ENCODE results near the gene CCNA1. TPM values are rescaled to one million over a fixed set of nuclear protein-coding genes. Genes with fewer than 3 reads are reported as not detected.

CCNA1 gene
- polyA plus RNA-seq, 1 donor from 2014 or later = 13.8 TPM

GRCh38 chr13:36445891-36446351 is 13.6 kb downstream of the CCNA1 start:
- H3K4me2 ChIP-seq (ENCODE audit: low read length) = no peak overlapping the region
- no peak overlapping the region for H3K4me3 ChIP-seq (ENCODE audit: low read length)
- no peaks in the 10 kb centered on the region for H3K27me3 ChIP-seq (ENCODE audit: insufficient read depth, low read depth, low read length)

GRCh38 chr13:36447501-36447900 is 15.2 kb downstream of the CCNA1 start:
- Histone ChIP-seq H3K9me2 (ENCODE audit: insufficient read depth, low read length) (no peaks in the 10 kb centered on the region), H3K27ac (ENCODE audit: low read length) (no peak overlapping the region), H3K9ac (ENCODE audit: low read length) (no peak overlapping the region), H3K9me3 (ENCODE audit: low read length) (no peaks in the 10 kb centered on the region), H3K4me3 (ENCODE audit: low read length) (no peak overlapping the region), H3K36me3 (ENCODE audit: insufficient read depth, low read length) (no peaks in the 10 kb centered on the region), H3K79me2 (replicated peaks; ENCODE audit: insufficient read depth, low read length) (no peaks in the 10 kb centered on the region), H3F3A (ENCODE audit: insufficient read depth, low read length, poor library complexity, severe bottlenecking) (no peaks in the 10 kb centered on the region), H3K27me3 (ENCODE audit: insufficient read depth, low read depth, low read length) (no peaks in the 10 kb centered on the region), H4K20me1 (ENCODE audit: insufficient read depth) (no peaks in the 10 kb centered on the region), H3K4me2 (ENCODE audit: low read length) (no peak overlapping the region), H2AFZ (ENCODE audit: low read depth, low read length) (no peak overlapping the region)
- TF ChIP-seq TAF1 (IDR thresholded peaks at IDR 0.05; ENCODE audit: low read depth) (no peak), SMC3 (conservative IDR thresholded peaks at IDR 0.05; ENCODE audit: poor library complexity) (no peak)

More at GRCh38 chr13:36445891-36446351, 13.6 kb downstream of the CCNA1 start:
- no peak overlapping the region for H3K27ac ChIP-seq (ENCODE audit: low read length)
- no peak overlapping the region for H3K9ac ChIP-seq (ENCODE audit: low read length)
- no peaks in the 10 kb centered on the region for H3F3A ChIP-seq (ENCODE audit: insufficient read depth, low read length, poor library complexity, severe bottlenecking)
- peaks cover 6% of the 10 kb centered on the region for H3K36me3 ChIP-seq (ENCODE audit: insufficient read depth, low read length)
- H2AFZ ChIP-seq (ENCODE audit: low read depth, low read length) = no peak overlapping the region
- no peaks in the 10 kb centered on the region for H4K20me1 ChIP-seq (ENCODE audit: insufficient read depth)
- no peaks in the 10 kb centered on the region for H3K79me2 ChIP-seq (replicated peaks; ENCODE audit: insufficient read depth, low read length)
- H3K9me2 ChIP-seq (ENCODE audit: insufficient read depth, low read length) = no peaks in the 10 kb centered on the region
- H3K9me3 ChIP-seq (ENCODE audit: low read length) = no peaks in the 10 kb centered on the region
- TF ChIP-seq EP300 (conservative IDR thresholded peaks at IDR 0.05; ENCODE audit: poor library complexity, severe bottlenecking) (no peak), TAF1 (IDR thresholded peaks at IDR 0.05; ENCODE audit: low read depth) (no peak), POLR2AphosphoS5 (IDR thresholded peaks at IDR 0.05) (no peak), EZH2 (IDR thresholded peaks at IDR 0.05; ENCODE audit: borderline replicate concordance, insufficient read depth, low read length, poor library complexity, severe bottlenecking) (no peak), MXI1 (conservative IDR thresholded peaks at IDR 0.05; ENCODE audit: poor library complexity, severe bottlenecking) (no peak), CTCF (IDR thresholded peaks at IDR 0.05; ENCODE audit: poor library complexity, severe bottlenecking) (no peak), SMC3 (conservative IDR thresholded peaks at IDR 0.05; ENCODE audit: poor library complexity) (no peak), REST (IDR thresholded peaks at IDR 0.05; ENCODE audit: borderline replicate concordance) (no peak), RAD21 (conservative IDR thresholded peaks at IDR 0.05) (no peak)

- TF ChIP-seq TAF1 (IDR thresholded peaks at IDR 0.05; ENCODE audit: low read depth) (no peak), REST (IDR thresholded peaks at IDR 0.05; ENCODE audit: borderline replicate concordance) (no peak), POLR2AphosphoS5 (IDR thresholded peaks at IDR 0.05) (no peak), MXI1 (conservative IDR thresholded peaks at IDR 0.05; ENCODE audit: poor library complexity, severe bottlenecking) (no peak), RAD21 (conservative IDR thresholded peaks at IDR 0.05) (no peak), EZH2 (IDR thresholded peaks at IDR 0.05; ENCODE audit: borderline replicate concordance, insufficient read depth, low read length, poor library complexity, severe bottlenecking) (no peak), CTCF (IDR thresholded peaks at IDR 0.05; ENCODE audit: poor library complexity, severe bottlenecking) (no peak), EP300 (conservative IDR thresholded peaks at IDR 0.05; ENCODE audit: poor library complexity, severe bottlenecking) (no peak), SMC3 (conservative IDR thresholded peaks at IDR 0.05; ENCODE audit: poor library complexity) (no peak)
- H3F3A ChIP-seq (ENCODE audit: insufficient read depth, low read length, poor library complexity, severe bottlenecking) = no peaks in the 10 kb centered on the region
- no peaks in the 10 kb centered on the region for H4K20me1 ChIP-seq (ENCODE audit: insufficient read depth)
- H3K36me3 ChIP-seq (ENCODE audit: insufficient read depth, low read length) = no peaks in the 10 kb centered on the region
- H3K27me3 ChIP-seq (ENCODE audit: insufficient read depth, low read depth, low read length) = no peaks in the 10 kb centered on the region
- H3K79me2 ChIP-seq (replicated peaks; ENCODE audit: insufficient read depth, low read length) = no peaks in the 10 kb centered on the region
- H3K9me2 ChIP-seq (ENCODE audit: insufficient read depth, low read length) = no peaks in the 10 kb centered on the region
- no peaks in the 10 kb centered on the region for H3K9me3 ChIP-seq (ENCODE audit: low read length)
- H2AFZ ChIP-seq (ENCODE audit: low read depth, low read length) = no peak overlapping the region
- H3K4me2 ChIP-seq (ENCODE audit: low read length) = no peak overlapping the region
- no peak overlapping the region for H3K4me3 ChIP-seq (ENCODE audit: low read length)
- no peak overlapping the region for H3K9ac ChIP-seq (ENCODE audit: low read length)
- no peak overlapping the region for H3K27ac ChIP-seq (ENCODE audit: low read length)
Measured at GRCh38 chr13:36450534-36450933, 18.2 kb downstream of the CCNA1 start.

Data from neural cell (in vitro differentiated cells).